ENCODE data around the gene VPS18.
A peak's percentile ranks its signal among the peaks of the same experiment; 100 is the strongest.

Gene VPS18

GRCh38 chr15:40918799-40919392 lies 24.6 kb downstream of the VPS18 start:
- DNase-seq: no peak

- no peak for DNase-seq
These were observed 27.8 kb downstream of the VPS18 start for GRCh38 chr15:40921949-40922607.

GRCh38 chr15:40922608-40923005 lies 28.4 kb downstream of the VPS18 start:
- no peak for DNase-seq

- DNase-seq: no peak
These were observed 29.3 kb downstream of the VPS18 start for GRCh38 chr15:40923551-40923950.

- no peak for DNase-seq
These were observed 31.2 kb downstream of the VPS18 start for GRCh38 chr15:40925495-40925862.

GRCh38 chr15:40925863-40926658 lies 31.8 kb downstream of the VPS18 start:
- DNase-seq: peak; percentile 71

GRCh38 chr15:40926659-40927494 lies 32.6 kb downstream of the VPS18 start:
- no peak for DNase-seq

GRCh38 chr15:40927495-40927872 lies 33.2 kb downstream of the VPS18 start:
- no peak for DNase-seq

GRCh38 chr15:40927873-40928806 lies 33.9 kb downstream of the VPS18 start:
- peak; percentile 53 for DNase-seq

- DNase-seq: peak; percentile 84
These were observed 34.8 kb downstream of the VPS18 start, which contains the start of gene DLL4 for GRCh38 chr15:40928821-40929659. DLL4 (plus strand) TSS chr15:40929340; CDS start chr15:40929669, 329 bp downstream.

- DNase-seq: no peak
These were observed 35.6 kb downstream of the VPS18 start for GRCh38 chr15:40929660-40930429.

GRCh38 chr15:40930430-40931299 lies 36.4 kb downstream of the VPS18 start:
- DNase-seq: peak; percentile 46

- DNase-seq: no peak
These were observed 37.3 kb downstream of the VPS18 start for GRCh38 chr15:40931300-40932142.

- DNase-seq: peak; percentile 34
These were observed 37.9 kb downstream of the VPS18 start for GRCh38 chr15:40932156-40932555.

- DNase-seq: no peak
These were observed 38.6 kb downstream of the VPS18 start for GRCh38 chr15:40932649-40933516.

- no peak for DNase-seq
These were observed 39.3 kb downstream of the VPS18 start for GRCh38 chr15:40933517-40933902.

GRCh38 chr15:40934457-40934856 lies 40.2 kb downstream of the VPS18 start:
- no peak for DNase-seq

Measured in right kidney (tissue), 1 donor.